Activated naive CD4-positive, alpha-beta T cell treated with anti-CD3 and anti-CD28 coated beads, Interleukin-2, amount 50 U/mL, for 72 hours (primary cell): ENCODE results near the gene P2RY2. TPM values are rescaled to one million over a fixed set of nuclear protein-coding genes. Genes with fewer than 3 reads are reported as not detected.

Experiments
- ATAC-seq, 2 donors: fragments of 150-1000 bp; cut with Tn5 transposase; 2 replicates each; pipeline ENCODE4 v1.10.0; 2021; ENCODE audit warnings: mild to moderate bottlenecking in 2 of 2, moderate library complexity in 2 of 2
- DNase-seq, 2 donors: peaks; one replicate each; pipeline ENCODE4 v3.0.0; 2021 to 2022; ENCODE audit warnings: low spot score in 2 of 2
- H3K27ac Mint-ChIP-seq, 2 donors: one replicate each; pipeline ENCODE4 v1.8.0; 2022; ENCODE audit warnings: mild to moderate bottlenecking in 2 of 2, mixed read lengths in 2 of 2
- H3K36me3 Mint-ChIP-seq, 2 donors: one replicate each; pipeline ENCODE4 v1.8.0; 2022; ENCODE audit warnings: mixed read lengths in 2 of 2
- H3K9me3 Mint-ChIP-seq, 2 donors: one replicate each; pipeline ENCODE4 v1.8.0; 2022; ENCODE audit warnings: mixed read lengths in 2 of 2
- total RNA-seq, 2 donors: library from RNA; stranded (reverse); gene quantifications; one replicate each; pipeline ENCODE4 v1.2.3, GENCODE V29; 2022

Gene P2RY2
- total RNA-seq, 2 donors from 2014 or later: not detected

DNA sequence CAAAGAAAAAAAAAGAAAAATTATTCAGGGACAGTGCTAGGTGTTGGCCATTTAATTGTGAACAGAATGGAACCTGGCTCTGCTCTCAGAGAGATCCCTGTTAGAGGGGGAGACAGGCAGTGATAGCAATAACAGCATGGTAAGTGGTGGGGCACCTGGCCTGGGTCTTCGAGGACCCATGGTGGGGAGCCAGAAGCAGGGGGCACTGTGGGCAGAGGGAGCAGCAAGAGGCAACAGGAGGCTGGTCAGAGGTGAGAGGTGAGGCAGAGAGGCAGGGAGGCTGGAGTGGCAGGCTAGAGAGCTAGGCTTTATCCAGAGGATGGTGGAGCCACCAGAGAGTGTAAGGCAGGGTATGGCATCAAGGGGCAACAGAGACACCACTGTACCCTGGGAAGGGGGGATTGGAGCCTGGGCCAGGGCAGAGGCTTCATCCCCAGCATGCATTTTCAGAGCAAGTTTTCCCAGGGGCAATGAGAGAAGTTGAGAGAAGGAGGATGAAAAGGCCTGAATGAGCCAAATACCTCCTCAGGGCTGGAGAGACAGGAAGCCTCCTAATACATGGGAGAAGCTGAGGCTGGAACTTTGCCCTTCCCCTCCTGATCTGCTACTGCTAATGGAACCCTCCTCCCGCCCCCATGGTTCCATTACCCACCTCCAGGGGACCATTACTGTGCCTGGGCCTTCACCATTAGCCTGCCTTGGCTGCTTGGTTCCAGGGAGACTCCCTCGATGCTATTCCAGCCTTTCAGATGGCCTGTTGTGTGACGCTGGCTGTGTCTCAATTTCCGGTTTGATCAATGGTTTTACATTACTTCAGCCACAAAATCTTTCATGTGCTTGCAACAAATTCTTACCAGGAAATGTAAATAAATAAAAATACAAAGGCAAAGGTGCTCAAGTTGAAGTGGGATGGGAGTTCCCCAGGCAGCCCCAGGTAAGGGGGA lies 2.6 kb upstream of the P2RY2 start:
- Mint-ChIP-seq H3K36me3 (no peaks in the 10 kb centered on the region), H3K9me3 (no peaks in the 10 kb centered on the region), H3K27ac (peak overlapping the region in 1 of 2 donors; percentile 4)
- no peak for ATAC-seq
- peak in 1 of 2 donors; percentile 35 for DNase-seq

DNA sequence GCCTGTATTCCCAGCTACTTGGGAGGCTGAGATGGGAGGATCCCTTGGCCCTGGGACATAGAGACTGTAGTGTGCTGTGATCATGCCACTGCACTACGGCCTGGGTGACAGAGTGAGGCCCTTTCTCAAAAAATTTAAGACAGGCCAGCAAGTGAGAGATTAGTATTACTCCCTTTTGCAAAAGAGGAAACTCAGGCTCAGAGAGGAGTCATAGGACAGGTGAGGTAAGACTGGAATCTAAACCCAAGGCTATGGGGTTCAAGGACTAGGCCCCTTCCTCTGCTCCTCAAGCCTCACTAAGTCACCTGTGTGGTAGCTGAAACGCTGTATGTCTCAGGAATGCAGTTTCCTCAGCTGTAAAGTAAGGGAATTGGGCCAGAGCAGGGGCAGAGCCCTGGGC lies 1.6 kb upstream of the P2RY2 start:
- ATAC-seq: no peak
- DNase-seq: no peak
- Mint-ChIP-seq H3K36me3 (no peaks in the 10 kb centered on the region), H3K27ac (no peak overlapping the region), H3K9me3 (no peaks in the 10 kb centered on the region)

DNA sequence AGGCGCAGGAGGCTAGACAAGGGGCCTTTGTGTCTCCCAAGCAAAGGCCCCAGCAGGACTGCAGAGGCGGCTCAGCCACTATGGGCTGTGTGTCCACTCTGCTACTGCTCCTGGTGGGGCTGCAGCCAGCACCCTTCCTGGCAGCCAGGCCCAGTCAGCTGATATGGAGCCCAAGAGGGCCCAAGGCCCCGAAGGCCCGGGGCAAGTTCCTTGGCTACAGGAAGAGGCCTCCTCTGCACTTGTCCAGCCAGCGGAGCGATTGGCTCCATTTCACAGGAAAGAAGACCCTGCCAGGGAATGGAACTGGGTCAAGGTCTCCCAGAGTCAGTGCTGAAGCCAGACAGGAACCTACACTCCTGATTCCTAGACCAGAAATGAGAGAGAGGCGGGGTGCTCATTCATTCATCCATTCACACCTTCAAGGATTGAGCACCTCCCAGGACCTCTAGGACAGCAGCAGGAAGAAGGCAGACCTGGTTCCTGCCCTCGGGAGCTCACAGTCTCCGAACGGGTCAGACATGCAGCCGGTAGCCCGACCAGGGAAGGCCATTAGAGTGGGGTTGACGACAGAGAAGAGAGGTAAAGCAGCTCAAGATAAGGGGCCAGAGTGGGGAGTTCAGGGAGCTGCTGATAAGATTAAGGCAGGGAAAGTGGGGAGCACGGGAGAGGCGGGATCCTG lies 811 bp upstream of the P2RY2 start:
- Mint-ChIP-seq H3K9me3 (no peaks in the 10 kb centered on the region), H3K36me3 (no peaks in the 10 kb centered on the region), H3K27ac (no peak overlapping the region)
- DNase-seq: peak in 1 of 2 donors; percentile 47
- ATAC-seq: no peak

DNA sequence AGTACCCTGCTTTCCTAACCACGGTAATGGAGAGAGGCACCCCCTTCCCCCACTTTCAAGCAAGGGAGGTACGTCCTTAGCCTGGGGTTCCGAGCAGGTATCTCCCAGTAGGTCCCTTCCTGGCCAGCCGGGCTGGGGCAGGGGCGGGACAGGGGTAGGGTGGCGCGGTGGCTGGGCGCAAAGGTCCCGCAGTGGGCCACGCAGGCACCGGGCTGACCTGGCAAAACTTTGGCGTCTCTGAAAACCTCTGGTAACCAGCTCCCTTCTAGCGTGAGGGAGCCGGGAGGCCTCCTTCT lies 323 bp upstream of the P2RY2 start:
- DNase-seq: peak in 1 of 2 donors; percentile 38
- H3K9me3 Mint-ChIP-seq: no peaks in the 10 kb centered on the region
- H3K36me3 Mint-ChIP-seq: no peaks in the 10 kb centered on the region
- no peak overlapping the region for H3K27ac Mint-ChIP-seq
- no peak for ATAC-seq

DNA sequence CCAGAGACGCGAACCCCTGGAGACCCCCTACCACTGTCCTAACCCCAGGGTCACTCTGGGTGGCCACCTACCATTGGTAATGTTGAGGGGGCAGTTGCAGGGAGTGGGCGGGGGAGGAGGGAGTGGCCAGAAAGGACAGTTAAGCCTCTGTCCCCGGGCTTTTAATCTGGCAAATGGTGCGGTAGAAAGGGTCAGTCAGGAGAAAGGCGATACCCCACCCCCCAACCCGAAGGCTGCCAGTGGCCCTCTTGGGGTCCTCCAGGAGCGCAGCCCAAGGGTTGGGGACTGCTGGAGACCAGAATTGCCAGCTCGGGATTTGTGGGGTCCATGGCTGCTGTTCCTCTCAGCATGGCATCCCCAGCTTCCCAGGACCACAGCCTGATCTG lies 742 bp downstream of the P2RY2 start:
- H3K36me3 Mint-ChIP-seq: no peaks in the 10 kb centered on the region
- H3K9me3 Mint-ChIP-seq: no peaks in the 10 kb centered on the region
- no peak for ATAC-seq
- H3K27ac Mint-ChIP-seq: no peak overlapping the region
- no peak for DNase-seq

- Mint-ChIP-seq H3K36me3 (no peaks in the 10 kb centered on the region), H3K9me3 (no peaks in the 10 kb centered on the region), H3K27ac (no peak overlapping the region)
- ATAC-seq (no peak), DNase-seq (peak in 1 of 2 donors; percentile 43)
Measured at GRCh38 chr11:73219396-73220285, 1.6 kb downstream of the P2RY2 start.

GRCh38 chr11:73221451-73221850 lies 3.4 kb downstream of the P2RY2 start:
- no peak overlapping the region for H3K27ac Mint-ChIP-seq
- ATAC-seq (no peak), DNase-seq (peak in 1 of 2 donors; percentile 30)
- H3K9me3 Mint-ChIP-seq: no peaks in the 10 kb centered on the region
- no peaks in the 10 kb centered on the region for H3K36me3 Mint-ChIP-seq

DNA sequence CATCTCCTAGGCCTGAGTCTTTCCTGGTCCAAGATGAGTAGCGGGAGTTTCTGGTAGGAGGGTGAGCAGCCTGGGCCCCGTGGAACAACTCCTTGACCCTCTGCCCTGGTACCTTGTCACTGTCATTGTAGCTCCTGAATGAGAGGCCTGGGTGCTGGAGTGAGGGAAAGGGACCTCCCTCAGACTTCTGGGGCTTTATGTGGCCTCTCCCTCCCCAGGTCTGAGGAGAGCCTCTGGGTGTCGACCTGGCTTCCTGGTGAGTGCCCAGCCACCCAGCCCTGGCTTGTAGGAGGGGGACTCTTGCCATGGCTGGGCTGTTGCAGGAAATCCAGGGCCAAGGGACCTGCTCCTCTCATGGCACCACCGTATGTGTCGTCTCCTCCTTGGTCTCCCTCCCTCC lies 3.9 kb downstream of the P2RY2 start:
- H3K27ac Mint-ChIP-seq: no peak overlapping the region

GRCh38 chr11:73223998-73224730 lies 6.1 kb downstream of the P2RY2 start:
- ATAC-seq: no peak
- no peak overlapping the region for H3K27ac Mint-ChIP-seq
- H3K9me3 Mint-ChIP-seq: no peaks in the 10 kb centered on the region
- H3K36me3 Mint-ChIP-seq: no peaks in the 10 kb centered on the region
- peak in 1 of 2 donors; percentile 52 for DNase-seq

More for the DNA sequence above, 3.9 kb downstream of the P2RY2 start:
- peak in 1 of 2 donors; percentile 50 for DNase-seq
- no peak for ATAC-seq
- Mint-ChIP-seq H3K9me3 (no peaks in the 10 kb centered on the region), H3K36me3 (no peaks in the 10 kb centered on the region)

DNA sequence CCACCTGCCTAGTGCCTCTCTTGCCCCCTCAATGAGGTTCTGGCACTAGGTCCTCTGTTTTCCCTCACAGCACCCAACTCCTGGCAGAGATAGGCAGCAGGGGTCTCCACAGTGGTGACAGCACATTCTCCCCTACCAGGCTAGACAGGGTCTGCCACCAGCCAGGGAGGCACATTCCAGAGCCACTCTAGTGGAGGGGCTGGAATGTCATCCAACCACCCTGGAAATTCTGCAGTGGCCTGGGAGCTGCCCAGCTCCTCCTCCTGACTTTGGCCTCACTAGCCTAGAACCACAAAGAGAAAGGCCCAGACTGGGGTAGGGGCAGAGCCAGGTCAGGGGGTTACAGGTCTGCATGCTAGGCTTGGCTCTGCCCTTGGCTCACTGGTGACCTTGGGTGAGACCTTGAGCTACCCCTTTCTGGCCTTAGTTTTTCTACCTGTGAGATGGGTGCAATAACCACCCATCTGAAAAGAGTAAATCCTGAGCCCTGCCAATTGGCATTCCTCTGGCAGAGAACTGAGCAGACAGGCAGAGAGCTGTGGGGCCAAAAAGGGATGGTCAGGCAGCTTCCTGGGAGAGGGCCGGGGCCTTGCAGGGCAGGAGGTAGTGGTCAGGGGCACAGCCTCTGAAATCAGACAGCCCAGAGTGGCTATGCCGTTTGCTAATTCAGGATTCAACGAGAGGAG lies 7.1 kb downstream of the P2RY2 start:
- ATAC-seq (no peak), DNase-seq (peak in 1 of 2 donors; percentile 31)
- no peaks in the 10 kb centered on the region for H3K36me3 Mint-ChIP-seq
- peak overlapping the region in 1 of 2 donors; percentile 11 for H3K27ac Mint-ChIP-seq
- no peaks in the 10 kb centered on the region for H3K9me3 Mint-ChIP-seq

DNA sequence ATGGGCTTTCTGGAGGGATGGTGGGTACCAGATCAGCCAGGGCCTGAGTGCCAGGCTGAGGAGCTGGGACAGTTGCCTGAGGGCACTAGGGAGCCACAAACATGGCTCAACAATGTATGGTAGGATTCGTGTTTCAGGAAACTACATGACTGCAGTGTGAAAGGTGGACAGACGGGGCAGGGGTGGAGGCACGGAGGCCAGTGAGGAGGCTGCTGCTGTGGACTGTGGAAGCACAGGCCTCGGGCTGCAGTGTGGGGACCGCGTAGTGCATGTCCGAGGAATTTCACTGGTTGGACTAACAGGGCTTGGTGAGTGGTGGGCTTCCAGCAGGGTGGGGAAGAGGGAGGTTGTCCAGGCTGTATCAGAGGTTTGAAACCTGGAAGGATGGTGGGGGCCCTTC lies 7.8 kb downstream of the P2RY2 start:
- Mint-ChIP-seq H3K36me3 (no peaks in the 10 kb centered on the region), H3K27ac (no peak overlapping the region), H3K9me3 (no peaks in the 10 kb centered on the region)
- DNase-seq (peak in 1 of 2 donors; percentile 28), ATAC-seq (no peak)

- no peak for DNase-seq
- H3K27ac Mint-ChIP-seq: no peak overlapping the region
- H3K36me3 Mint-ChIP-seq: no peaks in the 10 kb centered on the region
- ATAC-seq: no peak
- H3K9me3 Mint-ChIP-seq: no peaks in the 10 kb centered on the region
Measured at GRCh38 chr11:73226297-73227006, 8.4 kb downstream of the P2RY2 start.

GRCh38 chr11:73227571-73228211 lies 9.6 kb downstream of the P2RY2 start:
- Mint-ChIP-seq H3K27ac (no peak overlapping the region), H3K36me3 (no peaks in the 10 kb centered on the region), H3K9me3 (no peaks in the 10 kb centered on the region)
- DNase-seq (no peak), ATAC-seq (no peak)

DNA sequence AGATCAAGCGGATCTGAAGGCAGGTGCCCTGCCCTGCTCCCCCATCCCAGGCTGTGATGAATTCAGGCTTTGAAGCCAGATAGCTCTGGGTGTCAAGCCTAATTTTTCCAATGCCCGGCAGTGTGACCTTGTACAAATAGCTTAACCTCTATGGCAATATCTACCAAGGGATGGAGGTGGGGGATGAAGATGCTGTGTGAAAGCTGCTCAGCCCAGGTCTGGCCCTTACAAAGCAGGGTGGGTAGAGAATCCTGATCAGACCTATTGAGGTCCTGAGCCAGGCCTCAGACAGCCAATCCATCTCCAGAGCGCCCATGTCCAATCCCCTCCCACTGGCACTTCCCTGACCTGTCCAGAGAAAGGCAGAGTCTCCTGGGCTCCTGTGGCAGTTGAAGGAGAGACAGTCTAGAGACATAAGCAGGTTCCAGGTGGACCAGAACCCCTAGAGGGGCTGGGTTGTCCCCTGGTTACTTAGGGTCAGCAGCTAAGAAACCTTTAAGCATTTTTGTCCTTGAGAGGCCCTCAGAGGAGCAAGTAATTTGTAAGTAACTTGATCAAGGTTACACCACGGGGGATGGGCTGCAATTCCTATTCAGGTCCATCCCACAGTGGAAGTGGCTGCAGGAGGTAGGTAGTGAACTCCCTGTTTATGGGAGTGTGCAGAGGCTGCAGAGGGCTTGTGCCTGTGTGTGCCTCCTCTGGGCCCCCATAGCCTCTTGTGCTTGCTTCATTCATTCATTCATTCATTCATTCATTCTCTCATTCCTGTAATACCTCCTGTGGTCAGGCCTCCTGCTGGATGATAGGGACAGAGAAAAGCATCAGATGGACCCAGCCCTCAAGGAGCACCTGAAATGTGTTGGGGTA lies 10.4 kb downstream of the P2RY2 start:
- H3K9me3 Mint-ChIP-seq: no peaks in the 10 kb centered on the region
- peak overlapping the region in 1 of 2 donors; percentile 10 for H3K27ac Mint-ChIP-seq
- H3K36me3 Mint-ChIP-seq: no peaks in the 10 kb centered on the region
- no peak for DNase-seq
- no peak for ATAC-seq
